K562 (cell line): ENCODE measurements around the gene SIM2. TPM values are rescaled to one million over a fixed set of nuclear protein-coding genes. Genes with fewer than 3 reads are reported as not detected.

Experiments used
- ATAC-seq: fragments of 200-7000 bp; cut with Tn5 transposase; 3 replicates; pipeline ENCODE4 v1.9.1; 2020; ENCODE audit warnings: moderate library complexity
- BruUV-seq: library from RNA; stranded (reverse); fragments of 400-500 nt; replicated peaks from 2 replicates; lab custom pipeline; 2021; lab: Mats Ljungman, UMichigan
- CTCF ChIA-PET: fragments of 300-600 bp; formaldehyde crosslinking; extraction: SDS; loops from one replicate; lab custom pipeline; 2021; ENCODE audit warnings: low intra/inter-chr PET ratio; lab: Yijun Ruan, JAX
- POLR2A ChIA-PET: fragments of 300-600, 350-650 bp; sonication (Branson Sonifier 250); formaldehyde crosslinking; extraction: SDS; loops from one replicate; lab custom pipeline; 2021; ENCODE audit warnings: antibody characterized with exemption, inconsistent platforms; lab: Yijun Ruan, JAX
- DNase-seq, 4 experiments: peaks; one replicate each; pipeline versions ENCODE4 v3.0.0 to v3.0.0-alpha.2; 2011 to 2018; ENCODE audit warnings: low spot score in 3 of 4, mixed read lengths in 3 of 4; ENCODE audit errors: extremely low read depth in 1 of 4
- FAIRE-seq: peaks from 2 replicates; lab custom pipeline; 2011; peaks lifted over from hg19 to GRCh38; lab: Jason Lieb, UNC
- H2AFZ ChIP-seq: 2 replicates; pipeline ENCODE4 v1.6.0; 2011; ENCODE audit warnings: low read depth, low read length, control low read depth, inconsistent platforms
- H3K27ac ChIP-seq: fragments of 200-600 bp; 3 replicates; pipeline ENCODE4 v1.8.0; 2011; ENCODE audit warnings: low read depth, mild to moderate bottlenecking, control low read depth, inconsistent platforms, low read length, moderate library complexity, mixed read lengths; ENCODE audit errors: extremely low read depth
- H3K27me3 ChIP-seq, 2 experiments: fragments of 300-600 bp in 1 of 2; 2 replicates in 1 of 2; 3 replicates in 1 of 2; pipeline versions ENCODE4 v1.6.0 to v1.8.0; 2011; ENCODE audit warnings: inconsistent platforms in 2 of 2, low read length in 2 of 2, mild to moderate bottlenecking in 1 of 2, mixed read lengths in 1 of 2, moderate library complexity in 1 of 2; ENCODE audit not compliant: control insufficient read depth in 2 of 2, insufficient read depth in 2 of 2
- H3K36me3 ChIP-seq: fragments of 300-600 bp; 3 replicates; pipeline ENCODE4 v1.8.0; 2011; ENCODE audit warnings: mild to moderate bottlenecking, low read length, inconsistent platforms; ENCODE audit not compliant: control insufficient read depth, insufficient read depth
- H3K4me1 ChIP-seq, 2 experiments: fragments of 200-600 bp in 1 of 2; replicated peaks in 1 of 2; 2 replicates in 1 of 2; 3 replicates in 1 of 2; pipeline versions ENCODE4 v1.5.1 to v1.8.0; 2011; ENCODE audit warnings: inconsistent platforms in 2 of 2, low read length in 2 of 2, mild to moderate bottlenecking in 1 of 2, mixed read lengths in 1 of 2, moderate library complexity in 1 of 2; ENCODE audit not compliant: control insufficient read depth in 2 of 2, insufficient read depth in 2 of 2
- H3K4me2 ChIP-seq: 2 replicates; pipeline ENCODE4 v1.6.1; 2011; ENCODE audit warnings: low read length, control low read depth, inconsistent platforms, mixed read lengths; ENCODE audit not compliant: insufficient read depth
- H3K4me3 ChIP-seq: fragments of 200-600 bp; sonication (generic), shearing (Covaris generic); 2 replicates; pipeline ENCODE4 v1.5.1; 2016; ENCODE audit warnings: control low read depth, inconsistent platforms
- H3K79me2 ChIP-seq: fragments of 200-600 bp; 3 replicates; pipeline ENCODE4 v1.8.0; 2011; ENCODE audit warnings: low read length, inconsistent platforms; ENCODE audit not compliant: control insufficient read depth, insufficient read depth
- H3K9ac ChIP-seq, 2 experiments: 2 replicates each; pipeline versions ENCODE4 v1.6.0 to v1.6.1; 2011; ENCODE audit warnings: low read depth in 2 of 2, low read length in 2 of 2, control low read depth in 1 of 2, inconsistent platforms in 1 of 2, mild to moderate bottlenecking in 1 of 2, mixed read lengths in 1 of 2; ENCODE audit not compliant: insufficient read depth in 1 of 2
- H3K9me1 ChIP-seq: one replicate; pipeline ENCODE4 v1.6.0; 2011; ENCODE audit warnings: inconsistent platforms, mild to moderate bottlenecking, low read length, moderate library complexity; ENCODE audit not compliant: control insufficient read depth, insufficient read depth
- H3K9me3 ChIP-seq: replicated peaks from 2 replicates; pipeline ENCODE4 v1.5.1; 2011; ENCODE audit warnings: low read depth, low read length, inconsistent platforms; ENCODE audit not compliant: control insufficient read depth, insufficient read depth
- H4K20me1 ChIP-seq: replicated peaks from 2 replicates; pipeline ENCODE4 v1.6.1; 2011; ENCODE audit warnings: low read length, inconsistent platforms, mixed read lengths; ENCODE audit not compliant: control insufficient read depth, insufficient read depth
- FOXM1 ChIP-seq, 2 experiments: fragments of 450-650 bp in 1 of 2; sonication (generic) in 1 of 2; formaldehyde crosslinking in 1 of 2; IDR thresholded peaks; 2 replicates each; pipeline versions ENCODE4 v1.6.1 to v1.9.0; 2017 to 2022; ENCODE audit warnings: low read depth in 2 of 2, mild to moderate bottlenecking in 2 of 2, missing genetic modification reagents in 1 of 2, moderate library complexity in 1 of 2
- HBP1 ChIP-seq: fragments of 450-650 bp; formaldehyde crosslinking; IDR thresholded peaks from 2 replicates; pipeline ENCODE4 v1.4.0; 2022; ENCODE audit warnings: missing genetic modification characterization
- HIVEP1 ChIP-seq: fragments of 250-450 bp; sonication (Bioruptor Pico); IDR thresholded peaks from 2 replicates; pipeline ENCODE4 v1.4.0; 2020; ENCODE audit warnings: mild to moderate bottlenecking
- HNRNPLL ChIP-seq: fragments of 200-400 bp; formaldehyde crosslinking; IDR thresholded peaks from 2 replicates; pipeline ENCODE4 v1.6.1; 2017; ENCODE audit warnings: low read length, low read depth, mild to moderate bottlenecking; ENCODE audit not compliant: poor library complexity, severe bottlenecking
- KAT8 ChIP-seq: fragments of 450-650 bp; IDR thresholded peaks from 2 replicates; pipeline ENCODE4 v1.6.1; 2016; ENCODE audit warnings: low read depth, mild to moderate bottlenecking
- PHF21A ChIP-seq: fragments of 450-650 bp; IDR thresholded peaks from 2 replicates; pipeline ENCODE4 v1.6.1; 2017; ENCODE audit warnings: low read depth, borderline replicate concordance
- THRAP3 ChIP-seq: fragments of 450-650 bp; IDR thresholded peaks from 2 replicates; pipeline ENCODE4 v1.6.1; 2016; ENCODE audit warnings: mild to moderate bottlenecking, inconsistent platforms, borderline replicate concordance
- ZBTB11 ChIP-seq, 3 experiments: fragments of 200-800 bp in 1 of 3; fragments of 250-450 bp in 1 of 3; fragments of 450-650 bp in 1 of 3; sonication (Bioruptor Pico) in 1 of 3; sonication (Bioruptor generic) in 1 of 3; formaldehyde crosslinking in 1 of 3; IDR thresholded peaks; 2 replicates each; pipeline versions ENCODE4 v1.6.1 to v1.8.0; 2016 to 2022; ENCODE audit warnings: mild to moderate bottlenecking in 2 of 3, missing genetic modification characterization in 2 of 3, missing compliant biosample characterization in 1 of 3, moderate library complexity in 1 of 3
- ZFX ChIP-seq: sonication (generic); formaldehyde crosslinking; IDR thresholded peaks from 2 replicates; pipeline ENCODE4 v1.8.0; 2022; ENCODE audit warnings: mild to moderate bottlenecking, missing genetic modification reagents, moderate library complexity
- ZSCAN29 ChIP-seq: fragments of 450-650 bp; IDR thresholded peaks from 2 replicates; pipeline ENCODE4 v1.6.1; 2017
- WGBS: fragments of 100-300 bp; shearing (Covaris generic); methylation state at CpG from one replicate; pipeline ENCODE4 v1.1.6; 2016; ENCODE audit warnings: low coverage, mixed read lengths; ENCODE audit not compliant: insufficient coverage; ENCODE audit errors: missing lambda C conversion rate; 5-methylcytosine and 5-hydroxymethylcytosine counted together
- in situ Hi-C: fragments of 300-500 bp; cut with MboI; formaldehyde crosslinking; loops from 4 replicates; pipeline ENCODE4 v1.15.0; 2018; ENCODE audit warnings: inconsistent platforms, mixed read lengths
- intact Hi-C: fragments of 100-400 bp; cut with micrococcal nuclease; formaldehyde crosslinking; loops from 2 replicates; pipeline ENCODE4 v1.14.2; 2022
- polyA plus RNA-seq, 8 experiments: library from polyadenylated mRNA; depleted of rRNA in 4 of 8; stranded (reverse) in 5 of 8; unstranded in 3 of 8; fragments of >200 nt; fragmentation: Nextera tagmentation in 2 of 8; fragmentation: Illumina TruSeq in 1 of 8; extraction: Ambion mirVana in 2 of 8; extraction: Trizol in 1 of 8; gene quantifications; 2 replicates each; pipeline versions ENCODE4 v1.2.1 to v1.2.3, GENCODE V29; 2011 to 2014; ENCODE audit warnings: inconsistent platforms in 1 of 8, missing spikeins in 1 of 8
- total RNA-seq, 7 experiments: library from RNA; depleted of rRNA in 6 of 7; stranded (reverse); fragments of >200 nt in 6 of 7; fragmentation: Illumina TruSeq in 2 of 7; extraction: Trizol in 2 of 7; gene quantifications; 2 replicates each; pipeline versions ENCODE4 v1.2.1 to v1.2.3, GENCODE V29; 2011 to 2021; ENCODE audit warnings: low replicate concordance in 1 of 7
- TF ChIP-seq, protein P1 (sequence below): sonication (generic); formaldehyde crosslinking; IDR thresholded peaks from 2 replicates; pipeline ENCODE4 v1.8.0; 2022; ENCODE audit warnings: mild to moderate bottlenecking, missing genetic modification reagents, borderline replicate concordance

The SIM2 gene
- total and polyA plus RNA-seq, 9 of the 15 experiments (the other 6 are each of a cell fraction or from before 2014, with no cell fraction given), result 0.07 to 0.11 (median 0.08) TPM; not detected in 6

DNA sequence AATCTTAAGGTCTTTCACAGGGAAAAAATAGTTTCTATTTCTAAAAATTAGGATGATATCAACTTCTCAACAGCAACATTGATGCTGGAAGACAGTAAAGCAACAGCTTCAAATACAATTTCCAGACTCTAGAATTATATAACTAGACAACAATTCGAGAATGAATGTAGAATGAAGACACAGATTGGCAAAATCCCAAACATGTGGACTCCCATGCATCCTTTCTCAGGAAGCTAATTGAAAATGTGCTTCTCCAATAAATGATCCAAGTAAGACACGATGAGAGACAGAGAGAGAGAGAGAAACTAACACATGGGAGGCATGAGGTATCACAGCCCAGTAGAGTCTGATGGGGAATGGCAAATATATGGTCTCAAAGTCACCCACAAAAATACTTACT lies 21.5 kb upstream of the SIM2 start (continued):
- TF ChIP-seq FOXM1 (IDR thresholded peaks at IDR 0.05; ENCODE audit: low read depth) (no peak), FOXM1 (CRISPR knock-in tag; IDR thresholded peaks at IDR 0.05; ENCODE audit: low read depth) (no peak), THRAP3 (no peak), PHF21A (no peak), ZSCAN29 (no peak)

DNA sequence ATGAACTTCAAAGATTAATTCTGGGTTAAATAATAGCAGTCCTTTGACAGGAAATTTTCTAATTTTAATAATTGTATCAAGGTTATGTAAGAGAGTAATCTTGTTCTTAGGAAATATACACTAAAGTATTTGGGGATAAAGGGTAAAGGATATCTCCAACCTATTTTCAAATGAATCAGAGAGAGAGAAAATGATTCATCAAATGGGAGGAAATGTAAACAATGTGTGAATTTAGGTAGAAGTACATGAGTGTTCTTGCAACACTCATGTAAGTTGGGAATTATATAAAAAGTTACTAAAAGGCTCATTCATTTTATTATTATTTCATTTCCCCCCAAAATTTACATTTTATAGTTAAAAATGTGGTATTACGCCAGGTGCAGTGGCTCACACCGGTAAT lies 20.4 kb upstream of the SIM2 start:
- no peaks in the 10 kb centered on the region for H4K20me1 ChIP-seq
- ATAC-seq, result no peak
- no peak for DNase-seq
- no peaks in the 10 kb centered on the region for H3K79me2 ChIP-seq
- in situ Hi-C loops, result no loop called here
- 0% methylated on average over 2 of the region's 2 CpGs for WGBS
- no TSS peak for BruUV-seq
- no peak for FAIRE-seq
- no peak overlapping the region for H3K4me3 ChIP-seq
- H3K36me3 ChIP-seq, result no peaks in the 10 kb centered on the region
- H3K27me3 ChIP-seq, result peaks cover 4 to 13% of the 10 kb centered on the region in 2 experiments; a peak in 3 of 5 replicates
- no peak overlapping the region for H3K4me2 ChIP-seq
- TF ChIP-seq HBP1 (CRISPR knock-in tag) (no peak), ZFX (CRISPR knock-in tag) (no peak), HIVEP1 (CRISPR knock-in tag) (no peak), KAT8 (no peak), HNRNPLL (no peak), FOXM1 (IDR thresholded peaks at IDR 0.05; ENCODE audit: low read depth) (no peak), FOXM1 (CRISPR knock-in tag; IDR thresholded peaks at IDR 0.05; ENCODE audit: low read depth) (no peak), ZBTB11 (CRISPR knock-in tag; IDR thresholded peaks at IDR 0.05) (no peak)
- TF ChIP-seq, protein P1, sequence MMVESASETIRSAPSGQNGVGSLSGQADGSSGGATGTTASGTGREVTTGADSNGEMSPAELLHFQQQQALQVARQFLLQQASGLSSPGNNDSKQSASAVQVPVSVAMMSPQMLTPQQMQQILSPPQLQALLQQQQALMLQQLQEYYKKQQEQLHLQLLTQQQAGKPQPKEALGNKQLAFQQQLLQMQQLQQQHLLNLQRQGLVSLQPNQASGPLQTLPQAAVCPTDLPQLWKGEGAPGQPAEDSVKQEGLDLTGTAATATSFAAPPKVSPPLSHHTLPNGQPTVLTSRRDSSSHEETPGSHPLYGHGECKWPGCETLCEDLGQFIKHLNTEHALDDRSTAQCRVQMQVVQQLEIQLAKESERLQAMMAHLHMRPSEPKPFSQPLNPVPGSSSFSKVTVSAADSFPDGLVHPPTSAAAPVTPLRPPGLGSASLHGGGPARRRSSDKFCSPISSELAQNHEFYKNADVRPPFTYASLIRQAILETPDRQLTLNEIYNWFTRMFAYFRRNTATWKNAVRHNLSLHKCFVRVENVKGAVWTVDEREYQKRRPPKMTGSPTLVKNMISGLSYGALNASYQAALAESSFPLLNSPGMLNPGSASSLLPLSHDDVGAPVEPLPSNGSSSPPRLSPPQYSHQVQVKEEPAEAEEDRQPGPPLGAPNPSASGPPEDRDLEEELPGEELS (CRISPR knock-in tag), result no peak
- TF ChIP-seq, all 486 proteins: peak for 0
- H3K9ac ChIP-seq, result no peak overlapping the region
- intact Hi-C loops, result no loop called here
- ChIA-PET POLR2A (no interaction called here), CTCF (no interaction called here)
- H3K9me3 ChIP-seq, result no peaks in the 10 kb centered on the region
- H3K4me1 ChIP-seq, result no peaks in the 10 kb centered on the region
- H2AFZ ChIP-seq, result no peak overlapping the region
- no peak overlapping the region for H3K27ac ChIP-seq
- no peaks in the 10 kb centered on the region for H3K9me1 ChIP-seq
